GM06990 (cell line): ENCODE measurements around the gene CPA3.

Source experiments
- DNase-seq: peaks from one replicate; pipeline ENCODE4 v3.0.0-alpha.2; 2011; ENCODE audit not compliant: insufficient read length; ENCODE audit errors: extremely low read depth
- H3K27me3 ChIP-seq: replicated peaks from 2 replicates; pipeline ENCODE4 v1.6.0; 2011; ENCODE audit warnings: low read length; ENCODE audit not compliant: control insufficient read depth, insufficient read depth
- H3K36me3 ChIP-seq: 2 replicates; pipeline ENCODE4 v1.5.1; 2011; ENCODE audit warnings: low read length; ENCODE audit not compliant: control insufficient read depth, insufficient read depth
- H3K4me3 ChIP-seq: replicated peaks from 2 replicates; pipeline ENCODE4 v1.5.1; 2011; ENCODE audit warnings: low read depth, mild to moderate bottlenecking, control low read depth, low read length
- CTCF ChIP-seq: IDR thresholded peaks from 2 replicates; pipeline ENCODE4 v1.5.1; 2011; ENCODE audit warnings: low read length, control low read depth, mild to moderate bottlenecking, inconsistent platforms; ENCODE audit not compliant: insufficient read depth, poor library complexity, severe bottlenecking

CPA3 gene

DNA sequence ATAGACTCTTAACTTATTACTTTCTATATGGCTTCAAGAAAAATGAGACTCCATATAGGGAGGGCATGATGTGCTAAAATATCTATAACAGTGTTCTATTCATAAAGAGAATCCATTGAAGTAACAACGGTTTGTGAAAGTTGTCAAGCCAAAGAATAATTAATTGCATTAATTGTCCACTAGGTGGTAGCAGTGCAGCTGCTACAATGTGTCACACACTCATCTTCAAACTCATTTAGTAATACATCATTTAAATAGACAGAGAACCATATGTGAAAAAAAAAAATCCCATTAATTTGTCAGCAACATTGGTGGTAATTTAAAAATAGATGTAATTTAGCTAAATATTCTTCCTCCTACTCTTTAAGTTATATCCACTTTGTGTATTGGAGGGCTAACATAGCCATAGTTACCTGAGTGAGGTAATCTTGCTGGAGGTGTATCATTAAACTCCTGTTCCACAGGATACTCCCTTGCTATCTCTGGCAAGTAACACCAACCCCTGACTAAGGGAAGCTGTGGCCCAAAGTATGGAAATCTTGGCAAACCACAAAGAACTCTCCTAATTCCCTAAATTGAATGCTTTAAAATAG, 3.7 kb upstream of the CPA3 start:
- H3K4me3 ChIP-seq, result no peak overlapping the region
- no peaks in the 10 kb centered on the region; the same call in 1 of the 2 replicates for H3K27me3 ChIP-seq
- peak; percentile 50 for TF ChIP-seq CTCF
- no peak for DNase-seq
- H3K36me3 ChIP-seq, result no peaks in the 10 kb centered on the region

- H3K4me3 ChIP-seq, result no peak overlapping the region
- H3K36me3 ChIP-seq, result no peaks in the 10 kb centered on the region
- no peak for TF ChIP-seq CTCF
- no peaks in the 10 kb centered on the region; the same call in 1 of the 2 replicates for H3K27me3 ChIP-seq
- DNase-seq, result no peak
Measured at GRCh38 chr3:148863297-148863696, 1.8 kb upstream of the CPA3 start.

DNA sequence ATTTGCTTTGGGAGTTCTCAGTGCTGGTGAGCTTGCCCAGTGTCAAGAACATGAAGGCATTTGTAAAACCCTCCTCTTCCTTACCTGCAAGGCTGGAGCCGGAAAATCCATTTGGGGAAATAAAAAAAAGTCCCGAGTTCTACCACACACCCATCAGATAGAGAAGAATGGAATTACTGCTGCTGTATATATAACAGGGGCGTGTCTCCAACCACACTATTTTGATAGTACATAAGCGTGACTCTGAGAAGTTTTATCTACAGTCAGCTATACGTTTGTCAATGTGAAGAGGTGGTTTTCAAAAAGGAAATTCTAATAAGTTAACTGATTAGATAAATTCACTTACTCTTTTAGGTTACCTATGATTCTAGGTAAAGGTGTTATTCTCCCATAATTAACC, 1.3 kb upstream of the CPA3 start:
- DNase-seq, result no peak
- H3K4me3 ChIP-seq, result no peak overlapping the region
- no peak for TF ChIP-seq CTCF
- no peaks in the 10 kb centered on the region for H3K36me3 ChIP-seq
- no peaks in the 10 kb centered on the region; the same call in 1 of the 2 replicates for H3K27me3 ChIP-seq

GRCh38 chr3:148866261-148866660, 1.2 kb downstream of the CPA3 start:
- DNase-seq, result no peak
- Histone ChIP-seq H3K4me3 (no peak overlapping the region), H3K36me3 (no peaks in the 10 kb centered on the region), H3K27me3 (no peaks in the 10 kb centered on the region; the same call in 1 of the 2 replicates)
- TF ChIP-seq CTCF, result no peak

GRCh38 chr3:148873270-148873927, 8.3 kb downstream of the CPA3 start:
- no peak for DNase-seq
- Histone ChIP-seq H3K27me3 (no peaks in the 10 kb centered on the region), H3K4me3 (no peak overlapping the region), H3K36me3 (no peaks in the 10 kb centered on the region)
- no peak for TF ChIP-seq CTCF
